ENCODE measurements around the gene NRXN3.
"Not testable (repeated sequence)": the region's sequence is repeated elsewhere in the genome, so short reads cannot be mapped to it uniquely, and the experiment has no call there.

NRXN3 gene

DNA sequence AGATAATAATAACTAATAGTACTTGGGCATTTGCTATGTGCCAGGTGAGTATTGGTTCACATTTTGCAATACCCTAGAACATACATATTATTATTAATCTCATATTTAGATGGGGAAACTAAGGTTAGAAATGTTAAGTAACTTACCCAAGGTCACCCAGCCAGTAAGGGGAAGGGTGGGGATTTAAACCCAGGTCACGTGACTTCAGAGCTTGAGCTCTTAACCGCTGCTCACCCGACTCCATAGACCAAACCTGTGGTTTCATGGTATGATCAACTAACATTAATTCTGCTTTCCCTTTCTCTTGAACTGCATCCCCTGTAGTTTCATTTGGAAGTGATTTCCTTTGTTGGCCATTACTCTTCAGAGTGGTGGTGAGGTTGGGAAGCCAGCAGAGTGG lies 242.3 kb downstream of the NRXN3 start:
- DNase-seq (ENCODE audit: extremely low read depth, low read depth): no peak
- TF ChIP-seq, protein P1, sequence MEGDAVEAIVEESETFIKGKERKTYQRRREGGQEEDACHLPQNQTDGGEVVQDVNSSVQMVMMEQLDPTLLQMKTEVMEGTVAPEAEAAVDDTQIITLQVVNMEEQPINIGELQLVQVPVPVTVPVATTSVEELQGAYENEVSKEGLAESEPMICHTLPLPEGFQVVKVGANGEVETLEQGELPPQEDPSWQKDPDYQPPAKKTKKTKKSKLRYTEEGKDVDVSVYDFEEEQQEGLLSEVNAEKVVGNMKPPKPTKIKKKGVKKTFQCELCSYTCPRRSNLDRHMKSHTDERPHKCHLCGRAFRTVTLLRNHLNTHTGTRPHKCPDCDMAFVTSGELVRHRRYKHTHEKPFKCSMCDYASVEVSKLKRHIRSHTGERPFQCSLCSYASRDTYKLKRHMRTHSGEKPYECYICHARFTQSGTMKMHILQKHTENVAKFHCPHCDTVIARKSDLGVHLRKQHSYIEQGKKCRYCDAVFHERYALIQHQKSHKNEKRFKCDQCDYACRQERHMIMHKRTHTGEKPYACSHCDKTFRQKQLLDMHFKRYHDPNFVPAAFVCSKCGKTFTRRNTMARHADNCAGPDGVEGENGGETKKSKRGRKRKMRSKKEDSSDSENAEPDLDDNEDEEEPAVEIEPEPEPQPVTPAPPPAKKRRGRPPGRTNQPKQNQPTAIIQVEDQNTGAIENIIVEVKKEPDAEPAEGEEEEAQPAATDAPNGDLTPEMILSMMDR (IDR thresholded peaks at IDR 0.05; ENCODE audit: low read depth, low read length): no peak

DNA sequence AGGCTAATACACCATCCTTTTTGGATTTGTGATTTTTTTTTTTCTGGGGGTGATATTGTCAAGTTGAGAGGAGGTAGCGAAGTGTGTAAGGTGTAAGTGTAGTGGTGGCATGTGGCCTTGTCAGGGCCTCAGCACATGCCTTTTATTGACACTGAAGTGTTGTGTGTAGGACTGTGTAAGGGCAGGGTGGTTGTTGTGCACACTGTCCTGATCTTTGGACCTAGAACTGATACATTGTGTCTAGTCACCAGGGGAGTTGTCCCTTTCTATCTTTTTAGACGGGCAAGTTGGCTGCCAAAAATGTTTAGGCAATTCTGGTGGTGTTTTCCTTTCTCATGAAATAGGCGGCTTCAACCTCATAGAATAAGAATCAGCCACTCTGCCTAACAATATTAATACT lies 244.0 kb downstream of the NRXN3 start:
- TF ChIP-seq, protein P1 (IDR thresholded peaks at IDR 0.05; ENCODE audit: low read depth, low read length): no peak
- no peak for DNase-seq (ENCODE audit: extremely low read depth, low read depth)

DNA sequence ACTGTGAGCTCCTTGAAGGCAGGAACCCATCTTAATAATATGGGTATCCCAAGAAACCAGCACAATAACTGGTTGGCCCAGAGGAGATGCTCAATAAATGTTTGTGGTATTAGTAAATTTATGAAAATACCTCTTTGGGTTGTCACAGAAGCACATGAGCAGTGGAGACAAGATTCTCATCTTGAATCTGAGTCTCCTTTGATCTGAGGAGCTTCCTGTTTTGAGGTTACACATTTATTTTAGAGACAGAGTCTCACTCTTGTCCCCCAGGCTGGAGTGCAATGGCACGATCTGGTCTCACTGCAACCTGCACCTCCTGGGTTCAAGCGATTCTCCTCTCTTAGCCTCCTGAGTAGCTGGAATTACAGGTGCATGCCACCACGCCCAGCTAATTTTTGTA lies 247.4 kb downstream of the NRXN3 start:
- TF ChIP-seq, protein P1 (IDR thresholded peaks at IDR 0.05; ENCODE audit: low read depth, low read length): no peak
- no peak for DNase-seq (ENCODE audit: extremely low read depth, low read depth)

DNA sequence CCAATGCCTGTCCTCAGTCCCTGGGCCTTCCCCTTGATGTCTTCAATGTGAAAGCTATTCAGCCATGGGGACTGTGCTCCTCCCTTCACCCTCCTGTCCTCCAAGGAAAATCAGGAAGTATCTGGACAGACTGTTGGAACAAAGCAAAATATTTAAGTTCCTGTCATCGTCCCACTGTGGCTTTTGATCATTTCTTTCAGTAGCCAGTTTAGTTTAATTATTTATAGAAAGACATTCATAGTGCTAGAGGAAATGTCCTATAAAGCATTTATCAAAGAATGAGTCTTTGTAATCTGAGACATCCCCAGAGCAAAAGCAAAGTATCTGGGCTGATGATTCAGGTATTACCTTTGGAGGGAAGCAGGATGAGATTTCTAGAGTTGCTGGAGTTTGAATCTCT lies 254.1 kb downstream of the NRXN3 start:
- DNase-seq (ENCODE audit: extremely low read depth, low read depth): no peak
- TF ChIP-seq, protein P1 (IDR thresholded peaks at IDR 0.05; ENCODE audit: low read depth, low read length): no peak

DNA sequence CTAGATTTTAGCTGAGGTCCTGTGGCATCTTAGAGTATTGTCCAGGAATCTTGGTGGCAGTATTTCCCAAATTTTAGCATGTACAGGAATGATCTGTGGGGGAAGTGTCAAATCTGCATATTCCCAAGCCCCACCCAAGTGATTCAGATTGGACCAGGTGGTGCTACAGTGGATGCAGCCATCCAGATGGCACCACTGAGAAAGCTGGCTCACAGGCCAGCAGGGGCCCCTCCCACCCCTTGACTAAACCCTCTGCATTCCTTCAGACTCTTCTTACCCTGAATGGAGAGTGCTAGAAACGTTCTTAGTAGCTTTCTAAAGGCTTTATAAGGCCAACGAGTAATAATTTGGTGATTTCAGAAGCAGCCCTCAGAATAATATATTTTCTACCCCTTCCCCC lies 255.2 kb downstream of the NRXN3 start:
- TF ChIP-seq, protein P1 (IDR thresholded peaks at IDR 0.05; ENCODE audit: low read depth, low read length): no peak
- DNase-seq (ENCODE audit: extremely low read depth, low read depth): no peak

DNA sequence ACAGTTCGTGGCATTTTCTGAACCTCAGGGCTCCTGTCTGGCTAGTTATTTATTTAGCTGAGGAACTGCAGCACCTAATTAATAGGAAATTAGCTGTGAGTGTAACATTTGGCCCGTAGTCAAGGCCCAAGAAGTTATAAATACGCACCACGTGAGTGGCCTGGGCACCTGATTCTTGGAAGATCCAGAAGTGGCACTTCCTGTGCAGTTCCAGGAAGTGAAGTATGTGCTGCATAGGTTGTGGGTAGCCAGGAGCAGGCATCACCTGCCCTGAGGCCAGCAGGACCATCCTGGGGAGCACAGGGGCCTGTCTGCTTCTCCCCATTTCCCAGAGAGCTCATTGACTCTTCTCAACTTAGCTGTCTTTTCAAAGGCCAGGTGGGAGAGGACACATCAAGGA lies 255.6 kb downstream of the NRXN3 start:
- DNase-seq (ENCODE audit: extremely low read depth, low read depth): no peak
- TF ChIP-seq, protein P1 (IDR thresholded peaks at IDR 0.05; ENCODE audit: low read depth, low read length): no peak

DNA sequence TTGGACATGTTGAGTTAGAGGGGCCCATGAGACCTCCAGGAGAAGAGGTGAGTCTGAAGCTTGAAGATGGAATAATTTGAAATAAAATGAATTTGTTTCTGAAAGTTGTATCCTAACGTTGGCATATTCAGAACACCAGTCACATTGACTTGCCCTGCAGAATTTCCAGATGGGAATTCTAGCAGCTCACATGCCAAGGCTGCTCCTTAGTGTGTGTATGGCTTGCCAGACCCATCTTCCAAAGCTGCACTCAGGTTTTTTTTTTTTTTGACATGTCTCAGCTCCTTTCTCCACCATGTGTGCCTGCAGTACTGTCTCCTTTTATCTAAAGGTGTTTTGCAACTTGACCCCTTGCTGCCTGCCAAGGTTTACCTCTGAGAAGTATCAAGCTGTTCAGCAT lies 261.9 kb downstream of the NRXN3 start:
- DNase-seq (ENCODE audit: extremely low read depth, low read depth): no peak
- TF ChIP-seq, protein P1 (IDR thresholded peaks at IDR 0.05; ENCODE audit: low read depth, low read length): no peak

DNA sequence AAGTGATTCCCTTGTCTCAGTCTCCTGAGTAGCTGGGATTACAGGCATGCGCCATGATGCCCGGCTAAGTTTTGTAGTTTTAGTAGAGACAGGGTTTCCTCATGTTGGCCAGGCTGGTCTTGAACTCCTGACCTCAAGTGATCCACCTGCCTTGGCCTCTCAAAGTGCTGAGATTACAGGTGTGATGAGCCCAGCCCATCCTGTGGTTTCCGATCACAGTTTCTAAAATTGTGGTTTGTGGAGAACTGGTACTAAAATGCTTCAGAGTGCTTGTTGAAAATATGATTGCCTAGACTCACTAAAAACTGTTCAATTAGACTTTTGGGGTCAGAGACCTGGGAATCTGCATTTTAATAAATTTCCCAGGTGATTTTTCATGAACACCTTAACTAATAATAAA lies 267.3 kb downstream of the NRXN3 start:
- DNase-seq (ENCODE audit: extremely low read depth, low read depth): not testable (repeated sequence)
